HG03571 (cell line): ENCODE data around the gene SAP30BP.

Experiments used
- ATAC-seq: cut with Tn5 transposase; IDR thresholded peaks from one replicate; pipeline ENCODE4 v1.9.1; 2021; ENCODE audit not compliant: unreplicated experiment

Gene SAP30BP

DNA sequence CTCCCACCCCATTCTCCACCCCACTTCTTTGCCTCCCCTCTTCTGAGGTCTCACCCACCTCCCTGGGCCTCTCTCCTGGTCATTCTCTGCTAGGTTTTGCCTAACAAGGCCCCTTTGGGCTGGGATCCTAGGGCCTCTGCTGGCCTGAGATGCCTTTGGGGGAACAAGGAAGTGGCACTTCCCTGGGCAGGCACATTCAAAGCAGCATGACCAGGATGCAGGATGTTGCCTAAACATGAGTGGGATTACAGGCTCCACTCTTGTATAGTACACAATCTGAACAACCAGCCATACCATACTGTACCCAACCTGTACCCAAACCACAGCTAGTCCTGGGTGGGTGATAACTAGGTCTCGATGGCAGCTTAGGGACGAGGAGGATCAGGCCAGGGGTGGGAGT, 88.9 kb downstream of the SAP30BP start:
- ATAC-seq = no peak

- ATAC-seq = no peak
Observed at GRCh38 chr17:75756451-75757085, 89.4 kb downstream of the SAP30BP start.

DNA sequence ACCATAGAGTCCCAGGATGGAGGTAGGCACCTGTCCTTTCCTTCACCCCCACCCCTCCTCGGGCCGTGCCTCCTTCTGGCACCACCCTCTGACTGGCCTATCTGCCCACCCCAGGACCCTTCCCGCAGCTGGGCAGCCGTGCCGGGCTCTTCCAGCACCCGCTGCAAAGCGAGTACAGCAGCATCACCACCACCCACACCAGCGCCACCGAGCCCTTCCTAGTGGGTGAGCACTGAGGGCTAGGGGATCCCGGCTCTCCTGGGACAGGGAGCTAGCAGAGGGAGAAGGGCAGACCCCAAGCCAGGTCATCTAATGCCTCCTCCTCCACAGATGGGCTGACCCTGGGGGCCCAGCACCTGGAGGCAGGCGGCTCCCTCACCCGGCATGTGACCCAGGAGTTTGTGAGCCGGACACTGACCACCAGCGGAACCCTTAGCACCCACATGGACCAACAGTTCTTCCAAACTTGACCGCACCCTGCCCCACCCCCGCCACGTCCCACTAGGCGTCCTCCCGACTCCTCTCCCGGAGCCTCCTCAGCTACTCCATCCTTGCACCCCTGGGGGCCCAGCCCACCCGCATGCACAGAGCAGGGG, 90.0 kb downstream of the SAP30BP start:
- no peak for ATAC-seq
